MM.1S (cell line): ENCODE results near the gene BCKDK.

Experiments used
- DNase-seq: peaks from one replicate; pipeline ENCODE4 v3.0.0-alpha.2; 2015
- H2AFZ ChIP-seq: fragments of 300-600 bp; sonication (generic); 2 replicates; pipeline ENCODE4 v1.6.0; 2016; ENCODE audit warnings: antibody characterized with exemption, low read length
- H3F3A ChIP-seq: fragments of 300-600 bp; sonication (generic); 2 replicates; pipeline ENCODE4 v1.6.1; 2016; ENCODE audit warnings: mild to moderate bottlenecking, antibody characterized with exemption, low read length, moderate library complexity, mixed read lengths; ENCODE audit not compliant: insufficient read depth
- H3K27ac ChIP-seq: fragments of 300-600 bp; sonication (generic); 2 replicates; pipeline ENCODE4 v1.5.1; 2016; ENCODE audit warnings: mild to moderate bottlenecking, low read length
- H3K27me3 ChIP-seq: fragments of 300-600 bp; sonication (generic); replicated peaks from 2 replicates; pipeline ENCODE4 v1.6.0; 2016; ENCODE audit warnings: low read length; ENCODE audit not compliant: insufficient read depth
- H3K36me3 ChIP-seq: fragments of 300-600 bp; sonication (generic); replicated peaks from 2 replicates; pipeline ENCODE4 v1.6.1; 2016; ENCODE audit warnings: mild to moderate bottlenecking, low read length, mixed read lengths; ENCODE audit not compliant: insufficient read depth
- H3K4me1 ChIP-seq: fragments of 300-600 bp; sonication (generic); 2 replicates; pipeline ENCODE4 v1.6.1; 2016; ENCODE audit warnings: low read length, mixed read lengths
- H3K4me2 ChIP-seq: fragments of 300-600 bp; sonication (generic); 2 replicates; pipeline ENCODE4 v1.6.0; 2016; ENCODE audit warnings: low read depth, low read length
- H3K4me3 ChIP-seq: fragments of 300-600 bp; sonication (generic); 2 replicates; pipeline ENCODE4 v1.5.1; 2016; ENCODE audit warnings: low read length, mixed read lengths
- H3K79me2 ChIP-seq: fragments of 300-600 bp; sonication (generic); 2 replicates; pipeline ENCODE4 v1.6.1; 2016; ENCODE audit warnings: mixed run types, low read length, mixed read lengths
- H3K9ac ChIP-seq: fragments of 300-600 bp; sonication (generic); 2 replicates; pipeline ENCODE4 v1.6.1; 2016; ENCODE audit warnings: low read length, mixed read lengths
- H3K9me2 ChIP-seq: fragments of 300-600 bp; sonication (generic); replicated peaks from 2 replicates; pipeline ENCODE4 v1.6.1; 2016; ENCODE audit warnings: mild to moderate bottlenecking, low read length, mixed read lengths; ENCODE audit not compliant: insufficient read depth
- H3K9me3 ChIP-seq: fragments of 300-600 bp; sonication (generic); replicated peaks from 2 replicates; pipeline ENCODE4 v1.6.1; 2016; ENCODE audit warnings: mild to moderate bottlenecking, low read length, mixed read lengths; ENCODE audit not compliant: insufficient read depth
- H4K20me1 ChIP-seq: fragments of 300-600 bp; sonication (generic); 2 replicates; pipeline ENCODE4 v1.6.1; 2016; ENCODE audit warnings: mild to moderate bottlenecking, low read length, moderate library complexity, mixed read lengths; ENCODE audit not compliant: insufficient read depth
- CTCF ChIP-seq: fragments of 300-600 bp; sonication (generic); IDR thresholded peaks from 2 replicates; pipeline ENCODE4 v1.5.1; 2016; ENCODE audit warnings: antibody characterized with exemption, low read length, mixed read lengths
- EZH2 ChIP-seq: fragments of 300-600 bp; sonication (generic); optimal IDR thresholded peaks from 2 replicates; pipeline ENCODE3; 2017; ENCODE audit warnings: low read depth, mild to moderate bottlenecking, antibody characterized with exemption, low read length, mixed read lengths
- EZH2phosphoT487 ChIP-seq: fragments of 300-600 bp; sonication (generic); IDR thresholded peaks from 2 replicates; pipeline ENCODE4 v1.6.1; 2018; ENCODE audit warnings: antibody characterized with exemption, low read length

BCKDK gene

DNA sequence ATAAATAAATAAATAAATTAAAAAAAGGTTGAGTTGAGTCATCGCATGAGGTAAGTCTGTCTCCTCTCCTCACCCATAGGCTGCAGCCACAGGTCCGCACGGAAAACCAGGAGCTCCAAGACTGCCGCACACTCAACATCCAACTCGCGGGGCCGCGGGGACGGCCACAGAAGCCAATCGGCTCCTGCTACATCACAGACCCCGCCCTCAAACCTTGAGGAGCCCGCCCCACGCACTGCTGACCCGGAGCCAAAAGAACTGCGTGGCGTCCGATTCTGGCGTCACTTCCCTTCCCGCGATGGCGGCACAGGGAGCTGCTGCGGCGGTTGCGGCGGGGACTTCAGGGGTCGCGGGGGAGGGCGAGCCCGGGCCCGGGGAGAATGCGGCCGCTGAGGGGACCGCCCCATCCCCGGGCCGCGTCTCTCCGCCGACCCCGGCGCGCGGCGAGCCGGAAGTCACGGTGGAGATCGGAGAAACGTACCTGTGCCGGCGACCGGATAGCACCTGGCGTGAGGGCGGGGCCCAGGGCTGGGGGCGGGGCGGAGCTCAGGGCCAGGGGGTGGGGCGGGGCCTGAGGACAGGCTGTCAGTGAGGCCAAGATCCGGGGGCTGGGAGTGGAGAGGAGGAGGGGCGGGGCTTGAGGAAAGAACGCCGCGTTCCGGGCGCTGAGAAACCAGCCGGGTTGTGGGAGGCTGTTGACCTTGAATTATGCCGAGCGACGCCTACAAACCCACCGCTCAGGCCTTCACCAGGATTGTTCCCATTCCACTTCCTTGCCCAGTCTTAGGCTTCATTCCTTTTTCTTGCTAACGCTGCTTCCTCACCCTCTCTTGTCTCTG is 9.4 kb downstream of the BCKDK start, which contains the start of gene KAT8:
Gene KAT8 (plus strand): TSS at position 281 of the 839 bp plus-strand sequence. CDS start 18 bp downstream, at position 299.
- Histone ChIP-seq H4K20me1 (no peaks in the 10 kb centered on the region), H3K4me3 (peak within 1 kb of the TSS; percentile 99), H3K9me2 (no peaks in the 10 kb centered on the region), H3K4me2 (peak within 1 kb of the TSS; percentile 100), H3K4me1 (peaks cover 6% of the 10 kb centered on the region), H3K9me3 (no peaks in the 10 kb centered on the region), H3K9ac (peak within 1 kb of the TSS; percentile 93), H3K36me3 (peaks cover 6% of the 10 kb centered on the region), H3F3A (no peaks in the 10 kb centered on the region), H3K27me3 (no peaks in the 10 kb centered on the region), H3K79me2 (peaks cover 28% of the 10 kb centered on the region), H3K27ac (peak within 1 kb of the TSS; percentile 87), H2AFZ (peak within 1 kb of the TSS; percentile 83)
- peak; percentile 98 for DNase-seq
- TF ChIP-seq EZH2phosphoT487 (no peak), EZH2 (no peak), CTCF (no peak)

- H3K9ac ChIP-seq: peak overlapping the region; percentile 93
- H3K9me2 ChIP-seq: no peaks in the 10 kb centered on the region
- H3K27me3 ChIP-seq: no peaks in the 10 kb centered on the region
- peak overlapping the region; percentile 83 for H2AFZ ChIP-seq
- peak overlapping the region; percentile 49; the same call in 1 of the 2 replicates for H3K27ac ChIP-seq
- DNase-seq: no peak
- peaks cover 6% of the 10 kb centered on the region for H3K4me1 ChIP-seq
- H4K20me1 ChIP-seq: no peaks in the 10 kb centered on the region
- no peaks in the 10 kb centered on the region for H3K9me3 ChIP-seq
- peak overlapping the region; percentile 100 for H3K4me2 ChIP-seq
- no peaks in the 10 kb centered on the region for H3F3A ChIP-seq
- TF ChIP-seq EZH2phosphoT487 (no peak), EZH2 (no peak), CTCF (no peak)
- peaks cover 28% of the 10 kb centered on the region for H3K79me2 ChIP-seq
- H3K4me3 ChIP-seq: peak overlapping the region; percentile 99
- peaks cover 6% of the 10 kb centered on the region for H3K36me3 ChIP-seq
Measured at GRCh38 chr16:31118223-31119155, 10.3 kb downstream of the BCKDK start.

DNA sequence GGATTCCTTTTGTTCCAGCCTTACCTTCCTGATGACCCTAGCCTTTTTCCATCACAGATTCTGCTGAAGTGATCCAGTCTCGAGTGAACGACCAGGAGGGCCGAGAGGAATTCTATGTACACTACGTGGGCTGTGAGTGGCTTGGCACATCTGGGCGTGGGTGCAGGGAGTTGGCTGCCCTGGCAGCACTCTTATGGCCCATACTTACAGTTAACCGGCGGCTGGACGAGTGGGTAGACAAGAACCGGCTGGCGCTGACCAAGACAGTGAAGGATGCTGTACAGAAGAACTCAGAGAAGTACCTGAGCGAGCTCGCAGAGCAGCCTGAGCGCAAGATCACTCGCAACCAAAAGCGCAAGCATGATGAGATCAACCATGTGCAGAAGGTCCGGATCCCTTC is 11.9 kb downstream of the BCKDK start:
- peaks cover 6% of the 10 kb centered on the region for H3K36me3 ChIP-seq
- no peak overlapping the region for H3K27ac ChIP-seq
- H3K27me3 ChIP-seq: no peaks in the 10 kb centered on the region
- no peaks in the 10 kb centered on the region for H3K9me3 ChIP-seq
- peaks cover 28% of the 10 kb centered on the region for H3K79me2 ChIP-seq
- no peaks in the 10 kb centered on the region for H3K9me2 ChIP-seq
- H2AFZ ChIP-seq: no peak overlapping the region
- no peak overlapping the region for H3K4me3 ChIP-seq
- H3K4me1 ChIP-seq: peaks cover 6% of the 10 kb centered on the region
- no peak overlapping the region for H3K9ac ChIP-seq
- no peak for DNase-seq
- H4K20me1 ChIP-seq: no peaks in the 10 kb centered on the region
- H3F3A ChIP-seq: no peaks in the 10 kb centered on the region
- no peak for TF ChIP-seq EZH2phosphoT487
- TF ChIP-seq CTCF: no peak
- no peak for TF ChIP-seq EZH2
- no peak overlapping the region for H3K4me2 ChIP-seq
